Measurements from ENCODE around the gene AOC2. TPM values are rescaled to one million over a fixed set of nuclear protein-coding genes. Genes with fewer than 3 reads are reported as not detected.
A peak's percentile ranks its signal among the peaks of the same experiment; 100 is the strongest.

AOC2 gene
- total and polyA plus RNA-seq, 2 of the 13 experiments (the other 11 are each of a cell fraction or from before 2014, with no cell fraction given), result 1.2 to 3.3 TPM

GRCh38 chr17:42832934-42833766, 11.2 kb upstream of the AOC2 start, which contains the start of gene PSME3 (continued):
- TF ChIP-seq ZNF20 (CRISPR knock-in tag; IDR thresholded peaks at IDR 0.05) (peak; percentile 69; the same call in 1 of the 2 replicates), MAFK (conservative IDR thresholded peaks at IDR 0.05 in 1 of 2, IDR thresholded peaks at IDR 0.05 in 1 of 2; ENCODE audit: low read length in 2 of 2) (no peak), RARG (CRISPR knock-in tag; IDR thresholded peaks at IDR 0.05; ENCODE audit: low read depth) (0 out of 2 replicates have a peak, but pooled peaks have one; percentile 60), ATF7 (IDR thresholded peaks at IDR 0.05) (no peak), ATF7 (CRISPR knock-in tag; IDR thresholded peaks at IDR 0.05) (no peak; the same call in none of the 2 replicates), MAFF (IDR thresholded peaks at IDR 0.05; ENCODE audit: low read depth, low read length) (peak; percentile 7; the same call in 1 of the 2 replicates), FOXJ3 (CRISPR knock-in tag; IDR thresholded peaks at IDR 0.05; ENCODE audit: borderline replicate concordance) (peak; percentile 85), ZSCAN9 (CRISPR knock-in tag; IDR thresholded peaks at IDR 0.05; ENCODE audit: borderline replicate concordance) (peak; percentile 79), HNRNPH1 (optimal IDR thresholded peaks at IDR 0.05; ENCODE audit: low read depth, low read length) (peak; percentile 59), THYN1 (CRISPR knock-in tag; IDR thresholded peaks at IDR 0.05; ENCODE audit: borderline replicate concordance, low read depth) (peak; percentile 32; the same call in 1 of the 2 replicates), ZBTB46 (CRISPR knock-in tag; IDR thresholded peaks at IDR 0.05; ENCODE audit: borderline replicate concordance) (peak; percentile 83; the same call in 1 of the 2 replicates), TRIM24 (CRISPR knock-in tag; IDR thresholded peaks at IDR 0.05) (no peak), FOXA3 (CRISPR knock-in tag; IDR thresholded peaks at IDR 0.05) (peak; percentile 57; the same call in 1 of the 2 replicates)
- TF ChIP-seq, protein P1, sequence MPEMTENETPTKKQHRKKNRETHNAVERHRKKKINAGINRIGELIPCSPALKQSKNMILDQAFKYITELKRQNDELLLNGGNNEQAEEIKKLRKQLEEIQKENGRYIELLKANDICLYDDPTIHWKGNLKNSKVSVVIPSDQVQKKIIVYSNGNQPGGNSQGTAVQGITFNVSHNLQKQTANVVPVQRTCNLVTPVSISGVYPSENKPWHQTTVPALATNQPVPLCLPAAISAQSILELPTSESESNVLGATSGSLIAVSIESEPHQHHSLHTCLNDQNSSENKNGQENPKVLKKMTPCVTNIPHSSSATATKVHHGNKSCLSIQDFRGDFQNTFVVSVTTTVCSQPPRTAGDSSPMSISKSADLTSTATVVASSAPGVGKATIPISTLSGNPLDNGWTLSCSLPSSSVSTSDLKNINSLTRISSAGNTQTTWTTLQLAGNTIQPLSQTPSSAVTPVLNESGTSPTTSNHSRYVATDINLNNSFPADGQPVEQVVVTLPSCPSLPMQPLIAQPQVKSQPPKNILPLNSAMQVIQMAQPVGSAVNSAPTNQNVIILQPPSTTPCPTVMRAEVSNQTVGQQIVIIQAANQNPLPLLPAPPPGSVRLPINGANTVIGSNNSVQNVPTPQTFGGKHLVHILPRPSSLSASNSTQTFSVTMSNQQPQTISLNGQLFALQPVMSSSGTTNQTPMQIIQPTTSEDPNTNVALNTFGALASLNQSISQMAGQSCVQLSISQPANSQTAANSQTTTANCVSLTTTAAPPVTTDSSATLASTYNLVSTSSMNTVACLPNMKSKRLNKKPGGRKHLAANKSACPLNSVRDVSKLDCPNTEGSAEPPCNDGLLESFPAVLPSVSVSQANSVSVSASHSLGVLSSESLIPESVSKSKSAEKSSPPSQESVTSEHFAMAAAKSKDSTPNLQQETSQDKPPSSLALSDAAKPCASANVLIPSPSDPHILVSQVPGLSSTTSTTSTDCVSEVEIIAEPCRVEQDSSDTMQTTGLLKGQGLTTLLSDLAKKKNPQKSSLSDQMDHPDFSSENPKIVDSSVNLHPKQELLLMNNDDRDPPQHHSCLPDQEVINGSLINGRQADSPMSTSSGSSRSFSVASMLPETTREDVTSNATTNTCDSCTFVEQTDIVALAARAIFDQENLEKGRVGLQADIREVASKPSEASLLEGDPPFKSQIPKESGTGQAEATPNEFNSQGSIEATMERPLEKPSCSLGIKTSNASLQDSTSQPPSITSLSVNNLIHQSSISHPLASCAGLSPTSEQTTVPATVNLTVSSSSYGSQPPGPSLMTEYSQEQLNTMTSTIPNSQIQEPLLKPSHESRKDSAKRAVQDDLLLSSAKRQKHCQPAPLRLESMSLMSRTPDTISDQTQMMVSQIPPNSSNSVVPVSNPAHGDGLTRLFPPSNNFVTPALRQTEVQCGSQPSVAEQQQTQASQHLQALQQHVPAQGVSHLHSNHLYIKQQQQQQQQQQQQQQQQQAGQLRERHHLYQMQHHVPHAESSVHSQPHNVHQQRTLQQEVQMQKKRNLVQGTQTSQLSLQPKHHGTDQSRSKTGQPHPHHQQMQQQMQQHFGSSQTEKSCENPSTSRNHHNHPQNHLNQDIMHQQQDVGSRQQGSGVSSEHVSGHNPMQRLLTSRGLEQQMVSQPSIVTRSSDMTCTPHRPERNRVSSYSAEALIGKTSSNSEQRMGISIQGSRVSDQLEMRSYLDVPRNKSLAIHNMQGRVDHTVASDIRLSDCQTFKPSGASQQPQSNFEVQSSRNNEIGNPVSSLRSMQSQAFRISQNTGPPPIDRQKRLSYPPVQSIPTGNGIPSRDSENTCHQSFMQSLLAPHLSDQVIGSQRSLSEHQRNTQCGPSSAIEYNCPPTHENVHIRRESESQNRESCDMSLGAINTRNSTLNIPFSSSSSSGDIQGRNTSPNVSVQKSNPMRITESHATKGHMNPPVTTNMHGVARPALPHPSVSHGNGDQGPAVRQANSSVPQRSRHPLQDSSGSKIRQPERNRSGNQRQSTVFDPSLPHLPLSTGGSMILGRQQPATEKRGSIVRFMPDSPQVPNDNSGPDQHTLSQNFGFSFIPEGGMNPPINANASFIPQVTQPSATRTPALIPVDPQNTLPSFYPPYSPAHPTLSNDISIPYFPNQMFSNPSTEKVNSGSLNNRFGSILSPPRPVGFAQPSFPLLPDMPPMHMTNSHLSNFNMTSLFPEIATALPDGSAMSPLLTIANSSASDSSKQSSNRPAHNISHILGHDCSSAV (CRISPR knock-in tag; IDR thresholded peaks at IDR 0.05; ENCODE audit: borderline replicate concordance), result no peak
- TF ChIP-seq, protein P2, sequence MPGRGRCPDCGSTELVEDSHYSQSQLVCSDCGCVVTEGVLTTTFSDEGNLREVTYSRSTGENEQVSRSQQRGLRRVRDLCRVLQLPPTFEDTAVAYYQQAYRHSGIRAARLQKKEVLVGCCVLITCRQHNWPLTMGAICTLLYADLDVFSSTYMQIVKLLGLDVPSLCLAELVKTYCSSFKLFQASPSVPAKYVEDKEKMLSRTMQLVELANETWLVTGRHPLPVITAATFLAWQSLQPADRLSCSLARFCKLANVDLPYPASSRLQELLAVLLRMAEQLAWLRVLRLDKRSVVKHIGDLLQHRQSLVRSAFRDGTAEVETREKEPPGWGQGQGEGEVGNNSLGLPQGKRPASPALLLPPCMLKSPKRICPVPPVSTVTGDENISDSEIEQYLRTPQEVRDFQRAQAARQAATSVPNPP (CRISPR knock-in tag; IDR thresholded peaks at IDR 0.05), result 0 out of 2 replicates have a peak, but pooled peaks have one; percentile 28

Measured in HepG2 (cell line).